ENCODE results near the gene WSB2.

DNA sequence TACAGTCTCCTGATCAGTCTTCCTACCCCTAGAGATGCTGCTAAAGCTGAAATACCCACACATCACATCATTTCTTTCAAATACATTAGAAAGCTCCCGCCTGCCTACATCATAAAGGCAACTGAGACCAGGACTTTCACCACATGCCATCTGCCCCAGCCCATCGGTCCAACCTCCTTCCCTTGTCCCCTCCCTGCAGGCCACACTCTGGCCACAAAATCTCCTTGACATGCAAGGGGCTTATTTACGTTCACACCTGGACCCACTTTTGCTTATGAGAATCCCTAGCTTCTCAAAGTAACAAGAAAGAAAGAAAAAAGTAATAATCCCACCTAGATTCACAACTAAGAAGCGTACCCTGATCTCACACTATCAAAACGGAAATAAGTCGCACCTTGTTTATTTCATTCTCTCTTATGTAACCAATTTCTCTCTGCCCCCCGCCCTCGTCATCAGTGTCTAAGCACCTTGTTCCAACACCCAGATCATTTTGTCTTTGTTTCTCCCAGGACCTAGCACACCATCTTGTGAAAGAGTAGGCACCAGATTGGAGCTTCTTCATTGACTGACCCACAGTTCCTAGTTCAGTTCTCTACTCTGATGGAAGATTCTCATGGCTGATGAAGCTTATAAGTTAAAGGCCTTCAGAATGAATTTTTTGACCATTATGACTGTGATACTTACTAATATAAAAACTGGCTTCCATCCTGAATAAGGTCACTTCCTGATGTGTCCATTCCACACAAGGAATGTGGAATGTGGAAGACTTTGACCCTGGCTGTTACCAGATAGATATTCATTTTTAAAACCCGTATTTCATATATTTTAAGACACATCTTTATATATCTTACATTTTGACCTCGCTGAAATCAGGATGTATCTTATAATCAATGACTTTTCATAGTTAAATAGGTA, 7.7 kb downstream of the WSB2 start:
- TF ChIP-seq, protein P1, sequence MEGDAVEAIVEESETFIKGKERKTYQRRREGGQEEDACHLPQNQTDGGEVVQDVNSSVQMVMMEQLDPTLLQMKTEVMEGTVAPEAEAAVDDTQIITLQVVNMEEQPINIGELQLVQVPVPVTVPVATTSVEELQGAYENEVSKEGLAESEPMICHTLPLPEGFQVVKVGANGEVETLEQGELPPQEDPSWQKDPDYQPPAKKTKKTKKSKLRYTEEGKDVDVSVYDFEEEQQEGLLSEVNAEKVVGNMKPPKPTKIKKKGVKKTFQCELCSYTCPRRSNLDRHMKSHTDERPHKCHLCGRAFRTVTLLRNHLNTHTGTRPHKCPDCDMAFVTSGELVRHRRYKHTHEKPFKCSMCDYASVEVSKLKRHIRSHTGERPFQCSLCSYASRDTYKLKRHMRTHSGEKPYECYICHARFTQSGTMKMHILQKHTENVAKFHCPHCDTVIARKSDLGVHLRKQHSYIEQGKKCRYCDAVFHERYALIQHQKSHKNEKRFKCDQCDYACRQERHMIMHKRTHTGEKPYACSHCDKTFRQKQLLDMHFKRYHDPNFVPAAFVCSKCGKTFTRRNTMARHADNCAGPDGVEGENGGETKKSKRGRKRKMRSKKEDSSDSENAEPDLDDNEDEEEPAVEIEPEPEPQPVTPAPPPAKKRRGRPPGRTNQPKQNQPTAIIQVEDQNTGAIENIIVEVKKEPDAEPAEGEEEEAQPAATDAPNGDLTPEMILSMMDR (IDR thresholded peaks at IDR 0.05 in 2 of 3, conservative IDR thresholded peaks at IDR 0.05 in 1 of 3; ENCODE audit: insufficient read depth in 2 of 3, low read depth in 1 of 3, low read length in 3 of 3): no peak
- TF ChIP-seq KDM5B (IDR thresholded peaks at IDR 0.05; ENCODE audit: insufficient replicate concordance, low read depth, low read length) (no peak), CBFB (CRISPR knock-in tag; IDR thresholded peaks at IDR 0.05) (no peak), POLR2A (conservative IDR thresholded peaks at IDR 0.05) (no peak), FOXK1 (CRISPR knock-in tag; IDR thresholded peaks at IDR 0.05; ENCODE audit: borderline replicate concordance) (no peak), NR3C1 (CRISPR knock-in tag; IDR thresholded peaks at IDR 0.05) (no peak), NFIX (CRISPR knock-in tag; IDR thresholded peaks at IDR 0.05; ENCODE audit: low read depth) (no peak), NFYB (IDR thresholded peaks at IDR 0.05; ENCODE audit: extremely low read depth, insufficient read length) (no peak), CREB1 (IDR thresholded peaks at IDR 0.05) (no peak), CREB1 (CRISPR knock-in tag; IDR thresholded peaks at IDR 0.05) (no peak), PML (IDR thresholded peaks at IDR 0.05; ENCODE audit: low read length) (no peak), MAZ (CRISPR knock-in tag; conservative IDR thresholded peaks at IDR 0.05 in 1 of 2, IDR thresholded peaks at IDR 0.05 in 1 of 2) (no peak), FOXK2 (conservative IDR thresholded peaks at IDR 0.05 in 1 of 2, IDR thresholded peaks at IDR 0.05 in 1 of 2; ENCODE audit: low read depth in 2 of 2) (no peak), LARP7 (IDR thresholded peaks at IDR 0.05) (no peak)
- TF ChIP-seq, protein P2, sequence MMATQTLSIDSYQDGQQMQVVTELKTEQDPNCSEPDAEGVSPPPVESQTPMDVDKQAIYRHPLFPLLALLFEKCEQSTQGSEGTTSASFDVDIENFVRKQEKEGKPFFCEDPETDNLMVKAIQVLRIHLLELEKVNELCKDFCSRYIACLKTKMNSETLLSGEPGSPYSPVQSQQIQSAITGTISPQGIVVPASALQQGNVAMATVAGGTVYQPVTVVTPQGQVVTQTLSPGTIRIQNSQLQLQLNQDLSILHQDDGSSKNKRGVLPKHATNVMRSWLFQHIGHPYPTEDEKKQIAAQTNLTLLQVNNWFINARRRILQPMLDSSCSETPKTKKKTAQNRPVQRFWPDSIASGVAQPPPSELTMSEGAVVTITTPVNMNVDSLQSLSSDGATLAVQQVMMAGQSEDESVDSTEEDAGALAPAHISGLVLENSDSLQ (IDR thresholded peaks at IDR 0.05): no peak

Data from K562 (cell line).